ENCODE data around the gene POU6F2. TPM values are rescaled to one million over a fixed set of nuclear protein-coding genes. Genes with fewer than 3 reads are reported as not detected.

Gene POU6F2
- total RNA-seq, 1 experiment from 2014 or later, result 0.27 TPM

DNA sequence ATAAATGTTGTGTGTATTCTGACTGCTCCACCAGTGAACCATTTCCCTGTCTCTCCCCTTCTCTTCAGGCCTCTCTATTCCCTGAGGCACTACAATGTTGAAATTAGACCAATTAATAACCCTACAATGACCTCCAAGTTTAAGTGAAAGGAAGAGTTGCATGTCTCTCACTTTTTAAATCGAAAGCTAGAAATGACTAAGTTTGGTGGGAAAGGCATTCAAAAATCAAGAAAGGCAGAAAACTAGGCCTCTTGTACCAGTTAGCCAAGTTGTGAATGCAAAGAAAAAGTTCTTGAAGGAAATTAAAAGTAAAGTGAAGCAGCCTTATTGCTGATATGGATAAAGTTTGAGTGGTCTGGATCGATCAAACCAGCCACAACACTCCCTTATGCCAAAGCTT is 390.2 kb downstream of the POU6F2 start:
- ChIA-PET POLR2A (no interaction called here), RAD21 (ENCODE audit: low non-redundant PET in 1 of 2, low total read pairs in 2 of 2, uncharacterized antibody in 2 of 2, unreplicated experiment in 2 of 2) (no interaction called here), CTCF (no interaction called here)
- Histone ChIP-seq H3K9ac (ENCODE audit: low read length) (no peak overlapping the region), H3K27ac (ENCODE audit: low read depth, low read length) (no peak overlapping the region), H3K9me3 (ENCODE audit: control insufficient read depth in 1 of 2, insufficient read depth in 1 of 2, low read depth in 1 of 2, low read length in 2 of 2) (no peaks in the 10 kb centered on the region), H3K36me3 (ENCODE audit: control insufficient read depth in 1 of 2, insufficient read depth in 2 of 2, low read length in 2 of 2) (no peaks in the 10 kb centered on the region), H2AFZ (ENCODE audit: low read depth, low read length, poor library complexity, severe bottlenecking) (no peak overlapping the region), H3K27me3 (ENCODE audit: insufficient read depth, low read length) (0 out of 2 replicates have a peak, but pooled peaks cover under 1% of the 10 kb centered on the region), H3K4me3 (replicated peaks in 1 of 2; ENCODE audit: low read depth in 1 of 2, low read length in 2 of 2) (no peak overlapping the region), H3K4me1 (ENCODE audit: control insufficient read depth in 1 of 2, insufficient read depth in 2 of 2, low read length in 2 of 2) (no peaks in the 10 kb centered on the region), H3K4me2 (ENCODE audit: low read length) (no peak overlapping the region), H4K20me1 (ENCODE audit: insufficient read depth) (no peaks in the 10 kb centered on the region), H3K9me2 (ENCODE audit: insufficient read depth) (no peaks in the 10 kb centered on the region), H3K79me2 (ENCODE audit: insufficient read depth, low read length) (no peaks in the 10 kb centered on the region)
- BruUV-seq (replicated peaks), result no TSS peak
- DNase-seq (ENCODE audit: low read depth, low spot score) (no peak), ATAC-seq (no peak)
- no peak for TF ChIP-seq YY1 (IDR thresholded peaks at IDR 0.05; ENCODE audit: extremely low read depth, insufficient replicate concordance, low read depth, low read length)
- TF ChIP-seq FOSL1 (IDR thresholded peaks at IDR 0.05; ENCODE audit: low read depth), result no peak
- TF ChIP-seq CEBPB (IDR thresholded peaks at IDR 0.05; ENCODE audit: low read depth), result no peak
- no peak for TF ChIP-seq ELF1 (IDR thresholded peaks at IDR 0.05; ENCODE audit: borderline replicate concordance, low read depth)
- TF ChIP-seq RAD21 (IDR thresholded peaks at IDR 0.05; ENCODE audit: low read depth), result no peak
- TF ChIP-seq, protein P1, sequence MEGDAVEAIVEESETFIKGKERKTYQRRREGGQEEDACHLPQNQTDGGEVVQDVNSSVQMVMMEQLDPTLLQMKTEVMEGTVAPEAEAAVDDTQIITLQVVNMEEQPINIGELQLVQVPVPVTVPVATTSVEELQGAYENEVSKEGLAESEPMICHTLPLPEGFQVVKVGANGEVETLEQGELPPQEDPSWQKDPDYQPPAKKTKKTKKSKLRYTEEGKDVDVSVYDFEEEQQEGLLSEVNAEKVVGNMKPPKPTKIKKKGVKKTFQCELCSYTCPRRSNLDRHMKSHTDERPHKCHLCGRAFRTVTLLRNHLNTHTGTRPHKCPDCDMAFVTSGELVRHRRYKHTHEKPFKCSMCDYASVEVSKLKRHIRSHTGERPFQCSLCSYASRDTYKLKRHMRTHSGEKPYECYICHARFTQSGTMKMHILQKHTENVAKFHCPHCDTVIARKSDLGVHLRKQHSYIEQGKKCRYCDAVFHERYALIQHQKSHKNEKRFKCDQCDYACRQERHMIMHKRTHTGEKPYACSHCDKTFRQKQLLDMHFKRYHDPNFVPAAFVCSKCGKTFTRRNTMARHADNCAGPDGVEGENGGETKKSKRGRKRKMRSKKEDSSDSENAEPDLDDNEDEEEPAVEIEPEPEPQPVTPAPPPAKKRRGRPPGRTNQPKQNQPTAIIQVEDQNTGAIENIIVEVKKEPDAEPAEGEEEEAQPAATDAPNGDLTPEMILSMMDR (IDR thresholded peaks at IDR 0.05 in 2 of 3, conservative IDR thresholded peaks at IDR 0.05 in 1 of 3; ENCODE audit: borderline replicate concordance in 1 of 3, insufficient read depth in 1 of 3, low read depth in 2 of 3, low read length in 2 of 3), result no peak
- intact Hi-C loops (cut with micrococcal nuclease), result no loop called here

DNA sequence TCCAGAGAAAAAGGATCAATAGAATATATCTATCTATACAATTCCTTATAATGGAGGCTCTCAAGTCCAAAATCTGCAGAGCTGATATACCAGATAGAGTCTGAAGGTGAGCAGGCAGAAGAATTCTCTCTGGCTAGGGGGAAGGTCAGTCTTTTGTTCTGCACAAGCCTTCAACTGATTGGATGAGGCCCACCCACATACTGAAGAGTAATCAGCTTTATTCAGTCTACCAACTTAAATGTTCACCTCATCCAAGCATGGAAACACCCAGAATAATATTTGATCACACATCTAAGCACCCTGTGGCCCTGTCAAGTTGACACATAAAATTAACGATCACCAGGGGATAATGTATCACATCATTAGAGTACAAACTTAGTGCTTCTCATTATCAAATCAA is 394.7 kb downstream of the POU6F2 start:
- no peak for ATAC-seq
- BruUV-seq (replicated peaks), result no TSS peak
- no peak overlapping the region for H3K27ac ChIP-seq (ENCODE audit: low read depth, low read length)
- no peaks in the 10 kb centered on the region for H3K79me2 ChIP-seq (ENCODE audit: insufficient read depth, low read length)
- H3K27me3 ChIP-seq (ENCODE audit: insufficient read depth, low read length), result peaks cover 28% of the 10 kb centered on the region
- no peaks in the 10 kb centered on the region for H3K9me3 ChIP-seq (ENCODE audit: control insufficient read depth in 1 of 2, insufficient read depth in 1 of 2, low read depth in 1 of 2, low read length in 2 of 2)
- no peak overlapping the region for H3K4me2 ChIP-seq (ENCODE audit: low read length)
- no peaks in the 10 kb centered on the region for H4K20me1 ChIP-seq (ENCODE audit: insufficient read depth)
- H3K4me3 ChIP-seq (replicated peaks in 1 of 2; ENCODE audit: low read depth in 1 of 2, low read length in 2 of 2), result no peak overlapping the region
- H2AFZ ChIP-seq (ENCODE audit: low read depth, low read length, poor library complexity, severe bottlenecking), result no peak overlapping the region
- ChIA-PET RAD21 (ENCODE audit: low non-redundant PET in 1 of 2, low total read pairs in 2 of 2, uncharacterized antibody in 2 of 2, unreplicated experiment in 2 of 2) (no interaction called here), POLR2A (no interaction called here), CTCF (no interaction called here)
- H3K9ac ChIP-seq (ENCODE audit: low read length), result no peak overlapping the region
- intact Hi-C loops (cut with micrococcal nuclease), result no loop called here
- H3K36me3 ChIP-seq (ENCODE audit: control insufficient read depth in 1 of 2, insufficient read depth in 2 of 2, low read length in 2 of 2), result no peaks in the 10 kb centered on the region
- no peaks in the 10 kb centered on the region for H3K9me2 ChIP-seq (ENCODE audit: insufficient read depth)
- no peak for DNase-seq (ENCODE audit: low read depth, low spot score)
- H3K4me1 ChIP-seq (ENCODE audit: control insufficient read depth in 1 of 2, insufficient read depth in 2 of 2, low read length in 2 of 2), result no peaks in the 10 kb centered on the region
- TF ChIP-seq EZH2 (IDR thresholded peaks at IDR 0.05) (no peak), YY1 (IDR thresholded peaks at IDR 0.05; ENCODE audit: extremely low read depth, insufficient replicate concordance, low read depth, low read length) (no peak), ELF1 (IDR thresholded peaks at IDR 0.05; ENCODE audit: borderline replicate concordance, low read depth) (no peak), POLR2A (IDR thresholded peaks at IDR 0.05; ENCODE audit: borderline replicate concordance, extremely low read depth, insufficient read depth, insufficient read length) (no peak), CEBPB (IDR thresholded peaks at IDR 0.05; ENCODE audit: low read depth) (no peak), SRF (IDR thresholded peaks at IDR 0.05; ENCODE audit: low read depth) (no peak), JUND (IDR thresholded peaks at IDR 0.05) (no peak), ZFX (IDR thresholded peaks at IDR 0.05) (no peak), EGR1 (IDR thresholded peaks at IDR 0.05; ENCODE audit: low read depth) (no peak), SP1 (IDR thresholded peaks at IDR 0.05; ENCODE audit: low read depth) (no peak), CBX3 (IDR thresholded peaks at IDR 0.05; ENCODE audit: low read depth) (no peak), RAD21 (IDR thresholded peaks at IDR 0.05; ENCODE audit: low read depth) (no peak), EZH2phosphoT487 (IDR thresholded peaks at IDR 0.05; ENCODE audit: borderline replicate concordance) (no peak), SIN3A (IDR thresholded peaks at IDR 0.05; ENCODE audit: low read depth) (no peak)
- TF ChIP-seq, protein P2, sequence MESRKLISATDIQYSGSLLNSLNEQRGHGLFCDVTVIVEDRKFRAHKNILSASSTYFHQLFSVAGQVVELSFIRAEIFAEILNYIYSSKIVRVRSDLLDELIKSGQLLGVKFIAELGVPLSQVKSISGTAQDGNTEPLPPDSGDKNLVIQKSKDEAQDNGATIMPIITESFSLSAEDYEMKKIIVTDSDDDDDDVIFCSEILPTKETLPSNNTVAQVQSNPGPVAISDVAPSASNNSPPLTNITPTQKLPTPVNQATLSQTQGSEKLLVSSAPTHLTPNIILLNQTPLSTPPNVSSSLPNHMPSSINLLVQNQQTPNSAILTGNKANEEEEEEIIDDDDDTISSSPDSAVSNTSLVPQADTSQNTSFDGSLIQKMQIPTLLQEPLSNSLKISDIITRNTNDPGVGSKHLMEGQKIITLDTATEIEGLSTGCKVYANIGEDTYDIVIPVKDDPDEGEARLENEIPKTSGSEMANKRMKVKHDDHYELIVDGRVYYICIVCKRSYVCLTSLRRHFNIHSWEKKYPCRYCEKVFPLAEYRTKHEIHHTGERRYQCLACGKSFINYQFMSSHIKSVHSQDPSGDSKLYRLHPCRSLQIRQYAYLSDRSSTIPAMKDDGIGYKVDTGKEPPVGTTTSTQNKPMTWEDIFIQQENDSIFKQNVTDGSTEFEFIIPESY (IDR thresholded peaks at IDR 0.05; ENCODE audit: extremely low read depth, insufficient replicate concordance, low read length), result no peak
- TF ChIP-seq, protein P3, sequence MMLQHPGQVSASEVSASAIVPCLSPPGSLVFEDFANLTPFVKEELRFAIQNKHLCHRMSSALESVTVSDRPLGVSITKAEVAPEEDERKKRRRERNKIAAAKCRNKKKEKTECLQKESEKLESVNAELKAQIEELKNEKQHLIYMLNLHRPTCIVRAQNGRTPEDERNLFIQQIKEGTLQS (IDR thresholded peaks at IDR 0.05), result no peak
